ENCODE data around the gene SMPD2. TPM values are rescaled to one million over a fixed set of nuclear protein-coding genes. Genes with fewer than 3 reads are reported as not detected.

Gene SMPD2
- total and polyA plus RNA-seq, 2 experiments from 2014 or later: 5.6 to 10.9 TPM

- Mint-ChIP-seq H3K4me3 (peak overlapping the region; percentile 96), H3K27ac (no peak overlapping the region)
- ATAC-seq: no peak
Measured at GRCh38 chr6:109442393-109442924, 1.9 kb downstream of the SMPD2 start.

More at GRCh38 chr6:109442393-109442924, 1.9 kb downstream of the SMPD2 start:
- Histone ChIP-seq H3K4me1 (ENCODE audit: insufficient read depth) (peaks cover 8% of the 10 kb centered on the region; the same call in 1 of the 2 replicates), H3K4me3 (no peak overlapping the region), H4K20me1 (replicated peaks; ENCODE audit: insufficient read depth) (no peaks in the 10 kb centered on the region; the same call in 1 of the 2 replicates), H3F3A (replicated peaks; ENCODE audit: low read depth) (peaks cover 5% of the 10 kb centered on the region; the same call in 1 of the 2 replicates), H3K27me3 (ENCODE audit: insufficient read depth) (peaks cover 14% of the 10 kb centered on the region), H3K79me2 (replicated peaks; ENCODE audit: insufficient read depth) (no peaks in the 10 kb centered on the region), H3K9me2 (ENCODE audit: insufficient read depth) (no peaks in the 10 kb centered on the region), H3K27ac (ENCODE audit: low read depth) (no peak overlapping the region), H3K36me3 (ENCODE audit: insufficient read depth) (peaks cover 3% of the 10 kb centered on the region; the same call in 1 of the 2 replicates), H3K4me2 (no peak overlapping the region; the same call in 1 of the 2 replicates), H2AFZ (no peak overlapping the region)
- peaks cover 33% of the 10 kb centered on the region for H3K36me3 Mint-ChIP-seq (ENCODE audit: low read depth)
- DNase-seq (ENCODE audit: low spot score): no peak
- H3K4me1 Mint-ChIP-seq: peaks cover 12% of the 10 kb centered on the region; the same call in 2 of the 3 replicates
- H3K9me3 Mint-ChIP-seq: no peaks in the 10 kb centered on the region
- TF ChIP-seq ZNF114 (CRISPR knock-in tag; IDR thresholded peaks at IDR 0.05) (no peak), EZH2 (IDR thresholded peaks at IDR 0.05; ENCODE audit: low read depth, unreplicated experiment) (no peak), ZNF331 (CRISPR knock-in tag; IDR thresholded peaks at IDR 0.05; ENCODE audit: low read depth) (no peak), REST (IDR thresholded peaks at IDR 0.05; ENCODE audit: unreplicated experiment) (no peak), CTCF (conservative IDR thresholded peaks at IDR 0.05; ENCODE audit: low read depth in 2 of 2) (no peak), ETS1 (IDR thresholded peaks at IDR 0.05) (no peak), NANOG (IDR thresholded peaks at IDR 0.05; ENCODE audit: borderline replicate concordance) (no peak), STAT1 (IDR thresholded peaks at IDR 0.05; ENCODE audit: unreplicated experiment) (no peak), ZNF462 (CRISPR knock-in tag; IDR thresholded peaks at IDR 0.05) (no peak), CREB1 (CRISPR knock-in tag; IDR thresholded peaks at IDR 0.05; ENCODE audit: low read depth) (no peak), JUNB (IDR thresholded peaks at IDR 0.05; ENCODE audit: unreplicated experiment) (no peak), EZH2phosphoT487 (IDR thresholded peaks at IDR 0.05; ENCODE audit: unreplicated experiment) (no peak), POLR2AphosphoS5 (IDR thresholded peaks at IDR 0.05; ENCODE audit: low read depth) (no peak)
- H3K27me3 Mint-ChIP-seq (ENCODE audit: insufficient read depth, low read depth, poor library complexity): peaks cover 20% of the 10 kb centered on the region

Measured in GM23338 (cell line).